K562 (cell line): ENCODE results near the gene IRF2. TPM values are rescaled to one million over a fixed set of nuclear protein-coding genes. Genes with fewer than 3 reads are reported as not detected.

Experiments used
- ATAC-seq: fragments of 200-7000 bp; cut with Tn5 transposase; 3 replicates; pipeline ENCODE4 v1.9.1; 2020; ENCODE audit warnings: moderate library complexity
- BruUV-seq: library from RNA; stranded (reverse); fragments of 400-500 nt; replicated peaks from 2 replicates; lab custom pipeline; 2021; lab: Mats Ljungman, UMichigan
- CTCF ChIA-PET: fragments of 300-600 bp; formaldehyde crosslinking; extraction: SDS; loops from one replicate; lab custom pipeline; 2021; ENCODE audit warnings: low intra/inter-chr PET ratio; lab: Yijun Ruan, JAX
- POLR2A ChIA-PET: fragments of 300-600, 350-650 bp; sonication (Branson Sonifier 250); formaldehyde crosslinking; extraction: SDS; loops from one replicate; lab custom pipeline; 2021; ENCODE audit warnings: antibody characterized with exemption, inconsistent platforms; lab: Yijun Ruan, JAX
- DNase-seq, 4 experiments: peaks; one replicate each; pipeline versions ENCODE4 v3.0.0 to v3.0.0-alpha.2; 2011 to 2018; ENCODE audit warnings: low spot score in 3 of 4, mixed read lengths in 3 of 4; ENCODE audit errors: extremely low read depth in 1 of 4
- FAIRE-seq: peaks from 2 replicates; lab custom pipeline; 2011; peaks lifted over from hg19 to GRCh38; lab: Jason Lieb, UNC
- H2AFZ ChIP-seq: 2 replicates; pipeline ENCODE4 v1.6.0; 2011; ENCODE audit warnings: low read depth, low read length, control low read depth, inconsistent platforms
- H3K27ac ChIP-seq: fragments of 200-600 bp; 3 replicates; pipeline ENCODE4 v1.8.0; 2011; ENCODE audit warnings: low read depth, mild to moderate bottlenecking, control low read depth, inconsistent platforms, low read length, moderate library complexity, mixed read lengths; ENCODE audit errors: extremely low read depth
- H3K27me3 ChIP-seq, 2 experiments: fragments of 300-600 bp in 1 of 2; 2 replicates in 1 of 2; 3 replicates in 1 of 2; pipeline versions ENCODE4 v1.6.0 to v1.8.0; 2011; ENCODE audit warnings: inconsistent platforms in 2 of 2, low read length in 2 of 2, mild to moderate bottlenecking in 1 of 2, mixed read lengths in 1 of 2, moderate library complexity in 1 of 2; ENCODE audit not compliant: control insufficient read depth in 2 of 2, insufficient read depth in 2 of 2
- H3K36me3 ChIP-seq: fragments of 300-600 bp; 3 replicates; pipeline ENCODE4 v1.8.0; 2011; ENCODE audit warnings: mild to moderate bottlenecking, low read length, inconsistent platforms; ENCODE audit not compliant: control insufficient read depth, insufficient read depth
- H3K4me1 ChIP-seq, 2 experiments: fragments of 200-600 bp in 1 of 2; replicated peaks in 1 of 2; 2 replicates in 1 of 2; 3 replicates in 1 of 2; pipeline versions ENCODE4 v1.5.1 to v1.8.0; 2011; ENCODE audit warnings: inconsistent platforms in 2 of 2, low read length in 2 of 2, mild to moderate bottlenecking in 1 of 2, mixed read lengths in 1 of 2, moderate library complexity in 1 of 2; ENCODE audit not compliant: control insufficient read depth in 2 of 2, insufficient read depth in 2 of 2
- H3K4me2 ChIP-seq: 2 replicates; pipeline ENCODE4 v1.6.1; 2011; ENCODE audit warnings: low read length, control low read depth, inconsistent platforms, mixed read lengths; ENCODE audit not compliant: insufficient read depth
- H3K4me3 ChIP-seq: fragments of 200-600 bp; sonication (generic), shearing (Covaris generic); 2 replicates; pipeline ENCODE4 v1.5.1; 2016; ENCODE audit warnings: control low read depth, inconsistent platforms
- H3K79me2 ChIP-seq: fragments of 200-600 bp; 3 replicates; pipeline ENCODE4 v1.8.0; 2011; ENCODE audit warnings: low read length, inconsistent platforms; ENCODE audit not compliant: control insufficient read depth, insufficient read depth
- H3K9ac ChIP-seq, 2 experiments: 2 replicates each; pipeline versions ENCODE4 v1.6.0 to v1.6.1; 2011; ENCODE audit warnings: low read depth in 2 of 2, low read length in 2 of 2, control low read depth in 1 of 2, inconsistent platforms in 1 of 2, mild to moderate bottlenecking in 1 of 2, mixed read lengths in 1 of 2; ENCODE audit not compliant: insufficient read depth in 1 of 2
- H3K9me1 ChIP-seq: one replicate; pipeline ENCODE4 v1.6.0; 2011; ENCODE audit warnings: inconsistent platforms, mild to moderate bottlenecking, low read length, moderate library complexity; ENCODE audit not compliant: control insufficient read depth, insufficient read depth
- H3K9me3 ChIP-seq: replicated peaks from 2 replicates; pipeline ENCODE4 v1.5.1; 2011; ENCODE audit warnings: low read depth, low read length, inconsistent platforms; ENCODE audit not compliant: control insufficient read depth, insufficient read depth
- H4K20me1 ChIP-seq: replicated peaks from 2 replicates; pipeline ENCODE4 v1.6.1; 2011; ENCODE audit warnings: low read length, inconsistent platforms, mixed read lengths; ENCODE audit not compliant: control insufficient read depth, insufficient read depth
- BCOR ChIP-seq: fragments of 450-650 bp; IDR thresholded peaks from 2 replicates; pipeline ENCODE4 v1.6.1; 2016
- CBX1 ChIP-seq: sonication (generic); IDR thresholded peaks from 2 replicates; pipeline ENCODE4 v1.6.1; 2016; ENCODE audit warnings: antibody characterized with exemption, low read depth, mild to moderate bottlenecking
- ELF2 ChIP-seq: fragments of 250-450 bp; sonication (Bioruptor Pico); IDR thresholded peaks from 2 replicates; pipeline ENCODE4 v1.5.0; 2021; ENCODE audit warnings: mild to moderate bottlenecking
- FOXP4 ChIP-seq: sonication (generic); formaldehyde crosslinking; IDR thresholded peaks from 2 replicates; pipeline ENCODE4 v1.8.0; 2022; ENCODE audit warnings: mild to moderate bottlenecking, missing genetic modification reagents, borderline replicate concordance
- ILK ChIP-seq: fragments of 450-650 bp; IDR thresholded peaks from 2 replicates; pipeline ENCODE4 v1.6.1; 2016; ENCODE audit warnings: missing genetic modification characterization, low read depth, mild to moderate bottlenecking, missing compliant biosample characterization, moderate library complexity, borderline replicate concordance
- NBN ChIP-seq: fragments of 450-650 bp; IDR thresholded peaks from 2 replicates; pipeline ENCODE4 v1.6.1; 2016; ENCODE audit warnings: low read depth, mild to moderate bottlenecking
- NONO ChIP-seq, 2 experiments: fragments of 200-400 bp in 1 of 2; fragments of 450-650 bp in 1 of 2; formaldehyde crosslinking in 1 of 2; IDR thresholded peaks; 2 replicates each; pipeline ENCODE4 v1.6.1; 2017; ENCODE audit warnings: low read depth in 2 of 2, mild to moderate bottlenecking in 2 of 2, moderate library complexity in 2 of 2, low read length in 1 of 2
- RB1 ChIP-seq: fragments of 450-650 bp; IDR thresholded peaks from 2 replicates; pipeline ENCODE4 v1.6.1; 2017; ENCODE audit warnings: low read depth, mild to moderate bottlenecking
- TCF3 ChIP-seq: sonication (generic); formaldehyde crosslinking; IDR thresholded peaks from 2 replicates; pipeline ENCODE4 v1.4.0; 2020; ENCODE audit warnings: mild to moderate bottlenecking, missing genetic modification reagents
- TRIM24 ChIP-seq, 2 experiments: fragments of 450-650 bp; IDR thresholded peaks; 2 replicates each; pipeline ENCODE4 v1.6.1; 2016
- U2AF2 ChIP-seq: fragments of 200-400 bp; formaldehyde crosslinking; optimal IDR thresholded peaks from 2 replicates; pipeline ENCODE3; 2017; ENCODE audit warnings: low read depth, mild to moderate bottlenecking, low read length
- VEZF1 ChIP-seq: fragments of 200-800 bp; sonication (Bioruptor generic); IDR thresholded peaks from 2 replicates; pipeline ENCODE4 v1.6.1; 2017; ENCODE audit warnings: missing genetic modification characterization, missing compliant biosample characterization
- ZNF316 ChIP-seq: fragments of 450-650 bp; IDR thresholded peaks from 2 replicates; pipeline ENCODE4 v1.6.1; 2016
- ZNF431 ChIP-seq: sonication (generic); formaldehyde crosslinking; IDR thresholded peaks from 2 replicates; pipeline ENCODE4 v1.8.0; 2022; ENCODE audit warnings: mild to moderate bottlenecking, missing genetic modification reagents
- WGBS: fragments of 100-300 bp; shearing (Covaris generic); methylation state at CpG from one replicate; pipeline ENCODE4 v1.1.6; 2016; ENCODE audit warnings: low coverage, mixed read lengths; ENCODE audit not compliant: insufficient coverage; ENCODE audit errors: missing lambda C conversion rate; 5-methylcytosine and 5-hydroxymethylcytosine counted together
- in situ Hi-C: fragments of 300-500 bp; cut with MboI; formaldehyde crosslinking; loops from 4 replicates; pipeline ENCODE4 v1.15.0; 2018; ENCODE audit warnings: inconsistent platforms, mixed read lengths
- intact Hi-C: fragments of 100-400 bp; cut with micrococcal nuclease; formaldehyde crosslinking; loops from 2 replicates; pipeline ENCODE4 v1.14.2; 2022
- polyA plus RNA-seq, 8 experiments: library from polyadenylated mRNA; depleted of rRNA in 4 of 8; stranded (reverse) in 5 of 8; unstranded in 3 of 8; fragments of >200 nt; fragmentation: Nextera tagmentation in 2 of 8; fragmentation: Illumina TruSeq in 1 of 8; extraction: Ambion mirVana in 2 of 8; extraction: Trizol in 1 of 8; gene quantifications; 2 replicates each; pipeline versions ENCODE4 v1.2.1 to v1.2.3, GENCODE V29; 2011 to 2014; ENCODE audit warnings: inconsistent platforms in 1 of 8, missing spikeins in 1 of 8
- total RNA-seq, 7 experiments: library from RNA; depleted of rRNA in 6 of 7; stranded (reverse); fragments of >200 nt in 6 of 7; fragmentation: Illumina TruSeq in 2 of 7; extraction: Trizol in 2 of 7; gene quantifications; 2 replicates each; pipeline versions ENCODE4 v1.2.1 to v1.2.3, GENCODE V29; 2011 to 2021; ENCODE audit warnings: low replicate concordance in 1 of 7
- TF ChIP-seq, protein P1 (sequence below): fragments of 450-650 bp; IDR thresholded peaks from 2 replicates; pipeline ENCODE4 v1.6.1; 2016
- TF ChIP-seq, protein P2 (sequence below): sonication (generic); formaldehyde crosslinking; IDR thresholded peaks from 2 replicates; pipeline ENCODE4 v1.5.0; 2020; ENCODE audit warnings: missing genetic modification reagents

IRF2 gene
- total and polyA plus RNA-seq, 9 of the 15 experiments (the other 6 are each of a cell fraction or from before 2014, with no cell fraction given): 7.1 to 17.1 (median 11.3) TPM

DNA sequence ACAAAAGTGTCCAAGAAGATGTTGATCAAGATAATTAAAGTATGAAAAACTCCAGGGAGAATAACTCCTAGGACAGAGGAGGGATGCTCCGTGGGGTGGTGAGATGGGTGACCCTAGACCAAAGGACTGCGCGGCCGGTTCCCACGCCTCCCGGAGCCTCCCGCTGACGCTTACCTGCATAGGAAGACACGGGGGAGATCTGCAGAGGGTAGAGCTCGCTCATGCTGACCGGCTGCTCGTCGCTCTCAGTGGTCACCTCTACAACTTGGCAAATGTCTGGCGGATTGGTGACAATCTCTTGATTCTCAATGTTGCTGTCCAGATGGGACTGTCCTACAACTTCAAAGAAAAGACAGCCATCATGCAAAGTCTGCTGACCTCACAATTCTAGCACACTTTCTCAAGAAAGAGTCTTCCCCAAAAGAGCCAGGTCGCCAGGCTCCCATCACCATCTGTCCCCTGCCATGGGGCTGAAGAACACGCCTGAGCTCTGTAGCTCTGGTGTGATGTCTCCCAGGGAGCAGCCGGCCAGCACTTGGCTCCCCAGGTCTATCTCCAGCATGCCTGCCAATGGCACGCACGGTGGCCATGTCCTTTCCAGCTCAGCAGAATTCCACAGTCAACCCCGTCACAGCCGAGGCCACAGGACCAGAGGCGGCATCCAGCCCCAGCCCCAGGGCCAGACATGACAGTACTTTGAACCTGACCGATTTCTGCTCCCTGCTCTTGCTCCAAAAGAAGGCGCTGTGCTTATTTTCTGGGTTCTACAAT is 75.4 kb downstream of the IRF2 start (continued):
- TF ChIP-seq, protein P1, sequence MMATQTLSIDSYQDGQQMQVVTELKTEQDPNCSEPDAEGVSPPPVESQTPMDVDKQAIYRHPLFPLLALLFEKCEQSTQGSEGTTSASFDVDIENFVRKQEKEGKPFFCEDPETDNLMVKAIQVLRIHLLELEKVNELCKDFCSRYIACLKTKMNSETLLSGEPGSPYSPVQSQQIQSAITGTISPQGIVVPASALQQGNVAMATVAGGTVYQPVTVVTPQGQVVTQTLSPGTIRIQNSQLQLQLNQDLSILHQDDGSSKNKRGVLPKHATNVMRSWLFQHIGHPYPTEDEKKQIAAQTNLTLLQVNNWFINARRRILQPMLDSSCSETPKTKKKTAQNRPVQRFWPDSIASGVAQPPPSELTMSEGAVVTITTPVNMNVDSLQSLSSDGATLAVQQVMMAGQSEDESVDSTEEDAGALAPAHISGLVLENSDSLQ: no peak
- no peak for TF ChIP-seq ELF2 (CRISPR knock-in tag)
- no peak for TF ChIP-seq ZNF316
- no peak for TF ChIP-seq VEZF1 (CRISPR knock-in tag)
- no peak for TF ChIP-seq TCF3
- TF ChIP-seq ZNF431 (CRISPR knock-in tag): no peak
- TF ChIP-seq, all 486 proteins: peak for 0

- POLR2A ChIA-PET: no interaction called here
- FAIRE-seq: no peak
- Histone ChIP-seq H3K36me3 (peaks cover 23% of the 10 kb centered on the region; the same call in 2 of the 3 replicates), H3K9me1 (no peaks in the 10 kb centered on the region), H2AFZ (no peak overlapping the region)
- TF ChIP-seq FOXP4 (no peak), BCOR (no peak), TRIM24 (IDR thresholded peaks at IDR 0.05) (no peak), NBN (no peak), CBX1 (no peak), U2AF2 (no peak), ILK (no peak), NONO (IDR thresholded peaks at IDR 0.05; ENCODE audit: low read depth in 2 of 2, low read length in 1 of 2) (no peak), RB1 (no peak)
- TF ChIP-seq, protein P2, sequence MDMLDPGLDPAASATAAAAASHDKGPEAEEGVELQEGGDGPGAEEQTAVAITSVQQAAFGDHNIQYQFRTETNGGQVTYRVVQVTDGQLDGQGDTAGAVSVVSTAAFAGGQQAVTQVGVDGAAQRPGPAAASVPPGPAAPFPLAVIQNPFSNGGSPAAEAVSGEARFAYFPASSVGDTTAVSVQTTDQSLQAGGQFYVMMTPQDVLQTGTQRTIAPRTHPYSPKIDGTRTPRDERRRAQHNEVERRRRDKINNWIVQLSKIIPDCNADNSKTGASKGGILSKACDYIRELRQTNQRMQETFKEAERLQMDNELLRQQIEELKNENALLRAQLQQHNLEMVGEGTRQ (CRISPR knock-in tag): no peak
- TF ChIP-seq, all 486 proteins: peak for 0
- in situ Hi-C loops: no loop called here
- Histone ChIP-seq H3K9ac (no peak overlapping the region), H3K79me2 (no peaks in the 10 kb centered on the region), H3K9me3 (no peaks in the 10 kb centered on the region), H3K4me3 (no peak overlapping the region), H3K4me2 (no peak overlapping the region), H3K27ac (no peak overlapping the region), H3K27me3 (no peaks in the 10 kb centered on the region), H4K20me1 (no peaks in the 10 kb centered on the region), H3K4me1 (no peaks in the 10 kb centered on the region; a peak in 1 of 5 replicates)
- ATAC-seq: no peak
- DNase-seq: no peak
- CTCF ChIA-PET: no interaction called here
- BruUV-seq: no TSS peak
- intact Hi-C loops: no loop called here
- WGBS: 88% methylated on average over 6 of the region's 6 CpGs
Measured at GRCh38 chr4:184397516-184398163, 76.7 kb downstream of the IRF2 start.
